Adrenal gland (tissue), 12 donors: Measurements from ENCODE around the gene EVI5L. TPM values are rescaled to one million over a fixed set of nuclear protein-coding genes. Genes with fewer than 3 reads are reported as not detected.
"Not testable (repeated sequence)": the region's sequence is repeated elsewhere in the genome, so short reads cannot be mapped to it uniquely, and the experiment has no call there.

Source experiments
- DNase-seq, 7 donors: peaks; one replicate each; pipeline ENCODE4 v3.0.0-alpha.2; 2019 to 2020
- H3K27ac ChIP-seq, 5 donors: fragments of 200-600 bp; sonication (generic) in 4 of 5; 1 replicate in 3 of 5; 2 replicates in 2 of 5; pipeline versions ENCODE4 v1.5.1 to v1.8.0; 2016 to 2020; ENCODE audit warnings: mild to moderate bottlenecking in 1 of 5
- H3K27me3 ChIP-seq: fragments of 200-600 bp; 2 replicates; pipeline ENCODE4 v1.8.0; 2021
- H3K36me3 ChIP-seq, 2 donors: fragments of 200-600 bp; replicated peaks in 1 of 2; 1 replicate in 1 of 2; 2 replicates in 1 of 2; pipeline versions ENCODE4 v1.5.1 to v1.8.0; 2018 to 2022
- H3K4me1 ChIP-seq, 2 donors: fragments of 200-600 bp; replicated peaks in 1 of 2; 1 replicate in 1 of 2; 2 replicates in 1 of 2; pipeline versions ENCODE4 v1.5.1 to v1.8.0; 2018 to 2021
- H3K4me3 ChIP-seq, 4 donors: fragments of 200-600 bp; sonication (generic) in 3 of 4; one replicate each; pipeline ENCODE4 v1.5.1; 2016 to 2018
- H3K9me3 ChIP-seq, 3 donors: fragments of 200-600 bp; sonication (generic) in 1 of 3; replicated peaks in 1 of 3; 1 replicate in 2 of 3; 2 replicates in 1 of 3; pipeline versions ENCODE4 v1.5.1 to v1.8.0; 2016 to 2021
- CTCF ChIP-seq, 6 experiments: fragments of 450-650 bp in 4 of 6; fragments of 200-600 bp in 2 of 6; sonication (generic) in 1 of 6; IDR thresholded peaks; 1 replicate in 5 of 6; 2 replicates in 1 of 6; pipeline versions ENCODE4 v1.5.1 to v1.8.0; 2016 to 2021; ENCODE audit warnings: antibody characterized with exemption in 6 of 6, mild to moderate bottlenecking in 2 of 6, moderate library complexity in 1 of 6
- POLR2A ChIP-seq, 2 donors: fragments of 450-650 bp; IDR thresholded peaks; one replicate each; pipeline ENCODE4 v1.6.1; 2017; ENCODE audit warnings: antibody characterized with exemption in 2 of 2, mild to moderate bottlenecking in 2 of 2, moderate library complexity in 1 of 2
- WGBS, 4 donors: extraction: QIAGEN DNeasy Blood & Tissue Kit in 2 of 4; methylation state at CpG; one replicate each; pipeline versions ENCODE4 v1.1.5 to v1.1.7; 2013 to 2017; 5-methylcytosine and 5-hydroxymethylcytosine counted together
- intact Hi-C, 2 donors: fragments of 100-400 bp; cut with DNase I; formaldehyde crosslinking; loops; one replicate each; pipeline versions ENCODE4 v1.14.1 to v1.15.0; 2022 to 2023
- polyA plus RNA-seq, 3 donors: library from polyadenylated mRNA; stranded (reverse); fragments of 200-250 nt in 2 of 3; fragments of 350-450 nt in 1 of 3; fragmentation: Illumina TruSeq in 1 of 3; extraction: RNeasy Lipid Tissue Mini Kit (QIAGEN cat#74804) in 1 of 3; gene quantifications; one replicate each; pipeline ENCODE4 v1.2.3, GENCODE V29; 2013 to 2014
- total RNA-seq, 9 donors: library from RNA; depleted of rRNA in 4 of 9; stranded (reverse); fragments of >200 nt in 4 of 9; fragments of 120-200 nt in 1 of 9; fragmentation: NEBNext Ultra II Directional in 1 of 9; extraction: Animal tissue kit (Norgen Biotek cat#: 25700) in 1 of 9; gene quantifications; one replicate each; pipeline versions ENCODE4 v1.1.0 to v1.2.4, GENCODE V29; 2013 to 2023
- donor health status: healthy with polysubstance abuse.
- donor health status: Bipolar disorder and iron deficiency.
- donor health status: DM: yes; HTN: yes; CAD: no.
- donor health status: DM: no; HTN: no; CAD: no.
- donor health status: DM: no; HTN: no; CAD: no.
- donor health status: DM: yes; HTN: yes; CAD: no.

EVI5L gene
- total and polyA plus RNA-seq, 12 donors: 8.8 to 22.2 (median 20.5) TPM

- DNase-seq: no peak
- H3K36me3 ChIP-seq: no peaks in the 10 kb centered on the region
- no peak for TF ChIP-seq CTCF (IDR thresholded peaks at IDR 0.05)
- TF ChIP-seq POLR2A (IDR thresholded peaks at IDR 0.05): no peak
- intact Hi-C loops: no loop called here
- H3K4me3 ChIP-seq: no peak overlapping the region
- H3K4me1 ChIP-seq: no peaks in the 10 kb centered on the region
- WGBS, 4 donors: 43 to 55% (median 52%) methylated on average over 9 to 10 of the region's 10 CpGs
- H3K27me3 ChIP-seq: no peaks in the 10 kb centered on the region
- H3K9me3 ChIP-seq: no peaks in the 10 kb centered on the region
- no peak overlapping the region for H3K27ac ChIP-seq
These were observed 14.7 kb upstream of the EVI5L start for GRCh38 chr19:7815325-7815724.

DNA sequence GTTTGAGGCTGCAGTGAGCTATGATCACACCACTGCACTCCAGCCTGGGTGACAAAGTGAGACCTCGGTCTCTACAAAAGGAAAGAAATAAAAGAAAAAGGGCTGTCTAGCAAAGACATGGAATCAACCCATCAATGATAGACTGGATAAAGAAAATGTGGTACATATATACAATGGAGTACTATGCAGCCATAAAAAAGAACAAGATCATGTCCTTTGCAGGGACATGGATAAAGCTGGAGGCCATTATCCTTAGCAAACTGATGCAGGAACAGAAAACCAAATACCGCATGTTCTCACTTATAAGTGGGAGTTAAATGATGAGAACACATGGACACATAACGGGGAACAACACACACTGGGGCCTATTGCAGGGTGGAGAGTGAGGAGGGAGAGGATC is 14.0 kb upstream of the EVI5L start:
- H3K4me1 ChIP-seq, H3K27me3 ChIP-seq, H3K9me3 ChIP-seq, H3K4me3 ChIP-seq, DNase-seq, intact Hi-C loops, H3K27ac ChIP-seq, H3K36me3 ChIP-seq: not testable (repeated sequence)
- 86 to 99% (median 89%) methylated on average over 3 of the region's 3 CpGs for WGBS, 4 donors

GRCh38 chr19:7817801-7818200 is 12.2 kb upstream of the EVI5L start:
- no peaks in the 10 kb centered on the region for H3K9me3 ChIP-seq
- intact Hi-C loops: no loop called here
- TF ChIP-seq POLR2A (IDR thresholded peaks at IDR 0.05) (no peak), CTCF (IDR thresholded peaks at IDR 0.05) (no peak)
- DNase-seq: no peak
- 67 to 95% (median 82%) methylated on average over 1 of the region's 1 CpG for WGBS, 4 donors
- H3K27me3 ChIP-seq: no peaks in the 10 kb centered on the region
- no peak overlapping the region for H3K4me3 ChIP-seq
- H3K4me1 ChIP-seq: no peaks in the 10 kb centered on the region
- H3K27ac ChIP-seq: no peak overlapping the region
- H3K36me3 ChIP-seq: no peaks in the 10 kb centered on the region

DNA sequence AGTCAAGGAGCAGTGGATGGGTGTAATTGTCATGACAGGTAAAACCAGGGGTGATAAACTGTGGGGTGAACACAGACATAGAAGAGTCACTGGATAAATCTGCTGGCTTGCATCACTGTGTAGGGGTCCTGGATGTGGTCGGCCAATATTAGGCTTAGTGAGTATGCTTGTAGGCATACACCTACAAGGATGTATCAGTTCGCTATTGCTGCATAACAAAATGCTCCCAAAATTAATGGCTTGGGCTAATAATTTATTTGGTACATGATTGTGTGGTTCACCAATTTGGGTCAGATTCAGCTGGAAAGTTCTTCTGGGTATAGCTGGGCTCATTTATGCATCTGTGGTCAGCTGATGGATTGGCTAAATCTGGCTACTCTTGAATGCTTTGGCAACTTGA is 11.2 kb upstream of the EVI5L start:
- intact Hi-C loops: no loop called here
- no peaks in the 10 kb centered on the region for H3K36me3 ChIP-seq
- no peak overlapping the region for H3K27ac ChIP-seq
- no peaks in the 10 kb centered on the region for H3K27me3 ChIP-seq
- H3K9me3 ChIP-seq: no peaks in the 10 kb centered on the region
- no peak for DNase-seq
- no peak overlapping the region for H3K4me3 ChIP-seq
- WGBS, 4 donors: 60 to 81% (median 63%) methylated on average over 1 to 2 of the region's 2 CpGs
- H3K4me1 ChIP-seq: no peaks in the 10 kb centered on the region
- TF ChIP-seq POLR2A (IDR thresholded peaks at IDR 0.05): no peak
- TF ChIP-seq CTCF (IDR thresholded peaks at IDR 0.05): no peak

DNA sequence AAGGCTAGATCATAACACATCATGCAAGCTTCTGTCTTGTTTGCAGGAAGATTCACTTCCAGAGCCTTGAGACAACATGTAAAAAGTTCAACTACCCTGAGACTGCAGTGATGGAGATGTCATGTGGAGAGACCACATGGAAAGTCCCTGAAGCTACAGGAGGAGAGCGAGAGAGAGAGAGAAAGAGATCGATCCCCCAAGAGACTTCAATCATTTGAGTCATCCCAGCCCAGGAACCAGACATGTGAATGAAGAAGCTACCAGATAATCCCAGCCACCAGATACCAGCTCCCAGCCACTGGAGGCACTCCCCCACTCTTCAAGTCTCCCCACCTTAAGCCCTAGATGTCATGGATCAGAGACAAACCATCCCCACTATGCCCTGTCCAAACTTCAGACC is 10.7 kb upstream of the EVI5L start:
- Histone ChIP-seq H3K27ac (no peak overlapping the region), H3K36me3 (no peaks in the 10 kb centered on the region), H3K4me1 (no peaks in the 10 kb centered on the region), H3K4me3 (no peak overlapping the region), H3K9me3 (no peaks in the 10 kb centered on the region), H3K27me3 (no peaks in the 10 kb centered on the region)
- no peak for DNase-seq
- intact Hi-C loops: no loop called here
- 73 to 86% (median 76%) methylated on average over 2 of the region's 2 CpGs for WGBS, 4 donors
- TF ChIP-seq CTCF (IDR thresholded peaks at IDR 0.05) (no peak), POLR2A (IDR thresholded peaks at IDR 0.05) (no peak)
